GM12891 (cell line): Measurements from ENCODE around the gene GOLT1A.

Experiments
- DNase-seq: peaks from one replicate; pipeline ENCODE4 v3.0.0; 2011; ENCODE audit warnings: low spot score; ENCODE audit not compliant: insufficient read length
- FAIRE-seq: peaks from 2 replicates; lab custom pipeline; 2011; peaks lifted over from hg19 to GRCh38; lab: Jason Lieb, UNC
- PAX5 ChIP-seq: IDR thresholded peaks from 2 replicates; pipeline ENCODE4 v1.6.1; 2011; ENCODE audit warnings: low read length, moderate library complexity, mild to moderate bottlenecking; ENCODE audit not compliant: insufficient read depth, severe bottlenecking
- POLR2A ChIP-seq: IDR thresholded peaks from 2 replicates; pipeline ENCODE4 v1.6.1; 2011; ENCODE audit warnings: low read depth, low read length, control low read depth
- POLR2AphosphoS5 ChIP-seq: IDR thresholded peaks from 2 replicates; pipeline ENCODE4 v1.6.1; 2011; ENCODE audit warnings: low read depth, low read length, control low read depth
- POU2F2 ChIP-seq: IDR thresholded peaks from 2 replicates; pipeline ENCODE4 v1.6.1; 2011; ENCODE audit warnings: low read depth, mild to moderate bottlenecking, control low read depth, low read length, moderate library complexity
- SPI1 ChIP-seq: IDR thresholded peaks from 2 replicates; pipeline ENCODE4 v1.6.1; 2011; ENCODE audit warnings: low read depth, low read length, control low read depth
- TAF1 ChIP-seq: IDR thresholded peaks from 2 replicates; pipeline ENCODE4 v1.6.1; 2011; ENCODE audit warnings: low read depth, low read length, control low read depth

Gene GOLT1A

DNA sequence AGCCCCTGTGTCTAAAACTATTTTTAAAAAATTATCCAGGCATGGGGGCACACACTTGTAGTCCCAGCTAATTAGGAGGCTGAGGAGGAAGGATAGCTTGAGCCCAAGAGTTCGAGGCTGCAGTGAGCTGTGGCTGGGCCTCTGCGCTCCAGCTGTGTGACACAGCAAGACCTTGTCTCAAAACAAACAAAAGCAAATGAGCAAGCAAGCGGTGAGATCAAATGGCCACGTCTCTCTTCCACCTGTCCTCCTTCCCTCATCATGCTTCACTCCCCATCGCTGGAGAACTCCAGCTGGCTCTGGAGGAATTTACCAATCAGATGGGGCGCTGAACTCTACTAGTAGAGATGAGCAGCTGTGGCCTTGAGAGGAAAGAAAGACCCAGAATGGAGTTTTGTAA, 33.7 kb downstream of the GOLT1A start:
- FAIRE-seq (no peak), DNase-seq (no peak)
- no peak for TF ChIP-seq POLR2A
- TF ChIP-seq PAX5: no peak
- TF ChIP-seq SPI1: no peak
- TF ChIP-seq TAF1: no peak
- no peak for TF ChIP-seq POU2F2
- TF ChIP-seq POLR2AphosphoS5: no peak

DNA sequence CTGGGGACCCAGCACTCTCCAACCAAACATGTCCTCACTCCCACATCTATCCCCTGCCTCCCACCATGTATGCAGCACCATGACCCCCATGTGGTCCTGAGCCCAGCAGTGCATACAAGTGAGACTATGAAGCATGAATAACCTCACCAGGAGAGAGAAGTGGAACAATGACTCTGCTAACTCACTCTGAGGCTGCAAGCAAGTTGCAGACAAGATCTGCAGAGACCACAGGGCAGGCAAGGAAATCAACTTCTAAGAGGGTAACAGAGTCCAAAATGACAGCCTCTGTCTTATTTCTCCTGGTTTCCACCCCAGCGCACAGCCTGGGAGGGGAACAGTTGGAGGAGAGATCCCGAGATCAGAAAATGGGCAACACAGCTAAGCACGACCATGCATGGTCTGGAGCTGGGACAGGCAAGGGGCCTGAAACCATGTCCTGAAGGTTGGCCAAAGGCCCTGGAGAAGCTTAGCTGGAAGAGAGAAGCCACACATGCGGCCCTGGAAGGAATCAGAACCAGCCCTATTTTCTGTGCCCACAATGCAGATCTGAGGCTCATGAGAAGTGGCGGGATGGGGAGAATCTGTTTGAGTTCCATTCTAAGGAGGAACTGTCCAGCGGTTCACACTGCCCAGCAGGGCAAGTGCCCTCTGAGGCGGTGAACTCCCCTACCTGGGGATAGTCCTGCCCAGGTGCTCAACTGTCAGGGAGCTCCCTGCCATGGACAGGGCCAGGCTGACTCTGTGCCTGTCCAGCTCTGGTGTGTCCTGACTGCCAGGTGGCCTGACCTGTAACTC, 35.1 kb downstream of the GOLT1A start:
- FAIRE-seq: no peak
- no peak for DNase-seq
- TF ChIP-seq POLR2AphosphoS5 (no peak), PAX5 (no peak), TAF1 (no peak), POU2F2 (no peak), POLR2A (no peak), SPI1 (no peak)

GRCh38 chr1:204177133-204177532, 36.7 kb downstream of the GOLT1A start:
- no peak for DNase-seq
- TF ChIP-seq TAF1: no peak
- no peak for TF ChIP-seq POLR2AphosphoS5
- no peak for TF ChIP-seq PAX5
- TF ChIP-seq SPI1: no peak
- TF ChIP-seq POLR2A: no peak
- TF ChIP-seq POU2F2: no peak
- no peak for FAIRE-seq

DNA sequence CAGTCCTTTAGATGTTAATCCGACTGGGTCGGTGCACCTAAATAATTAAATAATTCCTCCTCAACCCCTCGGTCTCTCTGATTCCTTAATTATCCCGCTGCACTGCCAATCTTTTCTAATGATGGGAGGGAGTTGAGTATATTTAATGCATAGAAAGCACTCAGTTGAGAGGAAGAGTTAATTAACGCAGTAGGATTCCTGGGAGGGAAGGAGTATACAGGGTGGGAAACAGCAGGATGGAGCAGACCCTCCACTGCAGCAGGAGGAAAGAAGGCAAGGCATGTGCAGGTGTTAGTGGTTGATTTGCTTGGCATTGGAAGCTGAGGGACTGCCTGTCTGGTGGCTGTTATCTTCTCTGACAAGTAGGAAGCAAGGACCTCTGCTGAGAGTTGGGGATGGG, 37.7 kb downstream of the GOLT1A start:
- TF ChIP-seq TAF1 (no peak), PAX5 (no peak), POU2F2 (no peak), POLR2AphosphoS5 (no peak), POLR2A (no peak), SPI1 (no peak)
- DNase-seq: no peak
- FAIRE-seq: no peak

DNA sequence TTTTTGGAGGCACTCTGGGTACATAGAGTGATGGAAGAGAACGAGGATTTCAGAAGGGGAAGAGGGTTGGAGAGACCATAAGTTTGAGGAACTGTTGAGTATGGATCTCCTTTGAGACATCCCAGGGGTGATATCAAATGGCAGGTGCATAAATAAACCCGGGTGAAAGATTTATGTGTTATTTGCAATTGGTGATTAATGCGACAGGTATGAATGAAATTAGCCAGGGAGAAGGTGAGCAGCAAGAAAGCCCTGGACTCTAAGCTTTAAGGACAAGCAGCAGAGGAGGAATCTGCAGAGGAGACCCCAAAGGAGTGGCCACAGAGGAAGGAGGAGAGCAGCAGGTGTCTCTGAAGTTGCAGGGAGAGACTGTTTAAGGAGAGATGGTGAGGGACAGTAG, 38.8 kb downstream of the GOLT1A start:
- no peak for TF ChIP-seq POLR2A
- no peak for TF ChIP-seq POU2F2
- no peak for TF ChIP-seq POLR2AphosphoS5
- no peak for TF ChIP-seq PAX5
- FAIRE-seq: no peak

DNA sequence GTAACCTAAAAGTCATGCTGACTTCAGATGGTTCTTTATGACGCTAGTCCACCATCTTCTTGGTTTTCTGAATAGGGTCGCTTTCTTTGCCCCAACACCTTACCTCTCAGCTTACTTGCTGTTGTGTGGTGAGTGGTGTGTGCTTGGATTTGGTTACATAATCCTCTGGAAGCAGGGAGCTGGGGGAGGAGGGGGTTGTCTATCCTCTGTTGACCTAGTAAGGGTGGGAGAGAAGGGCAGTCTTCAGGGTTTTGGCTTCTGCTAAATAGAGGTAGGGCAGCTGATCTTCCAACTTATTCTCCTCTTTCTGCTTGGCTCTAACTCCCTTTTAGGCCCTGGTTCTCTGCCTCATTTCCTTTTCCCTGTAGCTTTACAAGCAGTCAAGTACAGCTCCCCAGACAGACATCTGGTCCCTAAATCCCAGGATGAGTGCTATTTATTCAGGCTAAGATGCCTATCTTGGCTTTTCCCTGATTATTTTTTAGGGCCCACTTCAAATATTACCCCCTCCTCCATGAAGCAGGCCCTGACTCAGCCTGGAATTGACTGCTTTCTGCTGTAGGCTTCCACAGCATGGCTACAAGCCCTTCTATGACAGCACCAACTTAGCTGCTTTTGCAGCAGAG, 41.3 kb downstream of the GOLT1A start:
- TF ChIP-seq TAF1 (no peak), SPI1 (no peak), POLR2AphosphoS5 (no peak), POU2F2 (no peak), POLR2A (no peak), PAX5 (no peak)
- DNase-seq (no peak), FAIRE-seq (no peak)

More for the DNA sequence above, 38.8 kb downstream of the GOLT1A start:
- DNase-seq: no peak

DNA sequence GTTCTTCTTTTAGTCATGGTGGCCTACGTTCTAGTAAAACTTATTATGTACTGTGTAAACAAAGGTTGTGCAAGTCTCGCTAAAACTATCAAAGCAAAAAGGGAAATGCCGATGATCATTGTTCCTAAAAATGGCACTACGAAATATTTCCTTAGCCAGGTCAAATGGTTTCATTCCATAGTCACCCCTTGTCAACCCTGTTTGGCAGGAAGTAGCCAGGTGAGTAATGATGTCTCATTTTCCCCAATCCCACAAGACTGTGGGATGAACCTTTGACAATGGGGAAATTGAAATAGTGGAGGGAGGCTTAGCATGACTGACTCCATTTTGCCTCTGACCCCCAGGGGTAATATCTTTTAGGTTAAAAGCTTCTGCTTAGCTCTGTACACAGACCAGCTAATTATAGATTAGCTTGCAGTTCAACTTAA, 42.0 kb downstream of the GOLT1A start:
- DNase-seq: no peak
- TF ChIP-seq POLR2A (no peak), POU2F2 (no peak), PAX5 (no peak), TAF1 (no peak), POLR2AphosphoS5 (no peak), SPI1 (no peak)
- FAIRE-seq: no peak

- FAIRE-seq: no peak
- TF ChIP-seq POLR2AphosphoS5 (no peak), POU2F2 (no peak), POLR2A (no peak), TAF1 (no peak), PAX5 (no peak), SPI1 (no peak)
These were observed 43.2 kb downstream of the GOLT1A start for GRCh38 chr1:204170494-204171155.

GRCh38 chr1:204169858-204170257, 43.9 kb downstream of the GOLT1A start:
- no peak for FAIRE-seq

More at GRCh38 chr1:204170494-204171155, 43.2 kb downstream of the GOLT1A start:
- DNase-seq: no peak

DNA sequence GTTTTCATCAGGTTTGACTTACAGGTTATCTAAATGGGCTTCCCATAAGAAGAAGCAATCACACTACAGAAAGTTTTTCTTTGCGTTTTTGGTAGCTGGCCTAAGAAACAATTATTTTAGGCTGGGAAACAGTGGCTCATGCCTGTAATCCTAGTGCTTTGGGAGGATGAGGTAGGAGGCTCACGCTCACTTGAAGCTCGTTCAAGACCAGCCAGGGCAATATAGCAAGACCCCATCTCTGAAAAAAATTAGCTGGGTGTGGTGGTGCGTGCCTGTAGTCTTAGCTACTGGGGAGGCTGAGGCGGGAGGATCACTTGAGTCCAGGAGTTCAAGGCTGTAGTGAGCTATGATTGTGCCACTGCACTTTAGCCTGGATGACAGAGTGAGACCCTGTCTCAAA, 46.1 kb downstream of the GOLT1A start:
- no peak for FAIRE-seq
- DNase-seq: no peak
- TF ChIP-seq PAX5 (no peak), TAF1 (no peak), POU2F2 (no peak), SPI1 (no peak), POLR2AphosphoS5 (no peak), POLR2A (no peak)

More at GRCh38 chr1:204169858-204170257, 43.9 kb downstream of the GOLT1A start:
- no peak for DNase-seq
- no peak for TF ChIP-seq POLR2AphosphoS5
